Subcutaneous adipose tissue (tissue), 4 donors: Measurements from ENCODE around the gene FAM177B. TPM values are rescaled to one million over a fixed set of nuclear protein-coding genes. Genes with fewer than 3 reads are reported as not detected.

Source experiments
- CTCF ChIP-seq: fragments of 450-650 bp; IDR thresholded peaks from one replicate; pipeline ENCODE4 v1.5.1; 2016; ENCODE audit warnings: low read depth, mild to moderate bottlenecking, control low read depth, antibody characterized with exemption, moderate library complexity
- total RNA-seq, 4 donors: library from RNA; depleted of rRNA; stranded (reverse); fragments of >200 nt; gene quantifications; one replicate each; pipeline ENCODE4 v1.1.0, GENCODE V29; 2016

Gene FAM177B
- total RNA-seq, 4 donors from 2014 or later: 0.82 to 1.8 (median 1.1) TPM

GRCh38 chr1:222761083-222761482, 24.1 kb downstream of the FAM177B start:
- TF ChIP-seq CTCF: no peak

- no peak for TF ChIP-seq CTCF
These were observed 30.2 kb downstream of the FAM177B start for GRCh38 chr1:222767152-222767571.

GRCh38 chr1:222768592-222768991, 31.6 kb downstream of the FAM177B start:
- no peak for TF ChIP-seq CTCF

GRCh38 chr1:222769181-222769580, 32.2 kb downstream of the FAM177B start:
- no peak for TF ChIP-seq CTCF

GRCh38 chr1:222769971-222770620, 33.1 kb downstream of the FAM177B start:
- TF ChIP-seq CTCF: no peak

GRCh38 chr1:222772996-222773379, 36.0 kb downstream of the FAM177B start:
- TF ChIP-seq CTCF: no peak

GRCh38 chr1:222777463-222777862, 40.5 kb downstream of the FAM177B start:
- no peak for TF ChIP-seq CTCF
